Endothelial cell of umbilical vein (primary cell): ENCODE results near the gene PRXL2A. TPM values are rescaled to one million over a fixed set of nuclear protein-coding genes. Genes with fewer than 3 reads are reported as not detected.

ENCODE experiments used
- BruUV-seq: library from RNA; stranded (reverse); fragments of 400-500 nt; replicated peaks from 2 replicates; lab custom pipeline; 2021; lab: Mats Ljungman, UMichigan
- CTCF ChIA-PET: fragments of 300-600, 350-600 bp; sonication (Branson Sonifier 250); formaldehyde crosslinking; loops from one replicate; lab custom pipeline; 2021; ENCODE audit warnings: antibody characterized with exemption, inconsistent platforms; lab: Charles Lee
- POLR2A ChIA-PET: fragments of 300-600, 350-600 bp; sonication (Branson Sonifier 250); formaldehyde crosslinking; loops from one replicate; lab custom pipeline; 2021; ENCODE audit warnings: antibody characterized with exemption, inconsistent platforms; lab: Charles Lee
- DNase-seq: peaks from one replicate; pipeline ENCODE4 v3.0.0-alpha.2; 2011; ENCODE audit warnings: low read depth, low spot score
- FAIRE-seq: peaks from 2 replicates; lab custom pipeline; 2011; peaks lifted over from hg19 to GRCh38; lab: Jason Lieb, UNC
- H2AFZ ChIP-seq: 2 replicates; pipeline ENCODE4 v1.6.0; 2012; ENCODE audit warnings: low read depth, low read length, control low read depth, inconsistent platforms
- H3K27ac ChIP-seq: 2 replicates; pipeline ENCODE4 v1.5.1; 2011; ENCODE audit warnings: low read depth, mild to moderate bottlenecking, control low read depth, low read length, moderate library complexity; ENCODE audit not compliant: insufficient read depth
- H3K27me3 ChIP-seq, 2 experiments: 2 replicates each; pipeline versions ENCODE4 v1.6.0 to v1.6.1; 2011; ENCODE audit warnings: low read length in 2 of 2, mixed read lengths in 1 of 2; ENCODE audit not compliant: control insufficient read depth in 2 of 2, insufficient read depth in 2 of 2
- H3K36me3 ChIP-seq, 2 experiments: 2 replicates in 1 of 2; 3 replicates in 1 of 2; pipeline ENCODE4 v1.5.1; 2011; ENCODE audit warnings: low read length in 2 of 2, mild to moderate bottlenecking in 1 of 2, moderate library complexity in 1 of 2; ENCODE audit not compliant: control insufficient read depth in 2 of 2, insufficient read depth in 2 of 2; ENCODE audit errors: extremely low read depth in 1 of 2
- H3K4me1 ChIP-seq: 3 replicates; pipeline ENCODE4 v1.5.1; 2011; ENCODE audit warnings: mild to moderate bottlenecking, low read length; ENCODE audit not compliant: control insufficient read depth, insufficient read depth; ENCODE audit errors: extremely low read depth
- H3K4me2 ChIP-seq: 2 replicates; pipeline ENCODE4 v1.6.1; 2011; ENCODE audit warnings: low read length, control low read depth, mixed read lengths; ENCODE audit not compliant: insufficient read depth
- H3K4me3 ChIP-seq, 3 experiments: fragments of 200-600 bp in 1 of 3; sonication (generic), shearing (Covaris generic) in 1 of 3; replicated peaks in 1 of 3; 2 replicates each; pipeline ENCODE4 v1.5.1; 2011 to 2016; ENCODE audit warnings: control low read depth in 3 of 3, low read length in 3 of 3, mild to moderate bottlenecking in 2 of 3, inconsistent platforms in 1 of 3, low read depth in 1 of 3, moderate library complexity in 1 of 3; ENCODE audit not compliant: insufficient read depth in 1 of 3
- H3K79me2 ChIP-seq: 2 replicates; pipeline ENCODE4 v1.6.0; 2012; ENCODE audit warnings: low read length, inconsistent platforms; ENCODE audit not compliant: control insufficient read depth, insufficient read depth
- H3K9ac ChIP-seq: replicated peaks from 2 replicates; pipeline ENCODE3; 2011; ENCODE audit warnings: low read length, control low read depth; ENCODE audit not compliant: insufficient read depth; ENCODE audit errors: extremely low read depth
- H3K9me1 ChIP-seq: replicated peaks from 3 replicates; pipeline ENCODE4 v1.6.0; 2011; ENCODE audit warnings: mild to moderate bottlenecking, low read length; ENCODE audit not compliant: control insufficient read depth, insufficient read depth; ENCODE audit errors: extremely low read depth
- H3K9me3 ChIP-seq: replicated peaks from 2 replicates; pipeline ENCODE4 v1.5.1; 2012; ENCODE audit warnings: low read length, inconsistent platforms; ENCODE audit not compliant: control insufficient read depth, insufficient read depth
- H4K20me1 ChIP-seq: replicated peaks from 2 replicates; pipeline ENCODE3; 2011; ENCODE audit warnings: mild to moderate bottlenecking, low read length; ENCODE audit not compliant: control insufficient read depth, insufficient read depth; ENCODE audit errors: extremely low read depth
- CTCF ChIP-seq, 2 donors: IDR thresholded peaks; 1 replicate in 1 of 2; 2 replicates in 1 of 2; pipeline ENCODE4 v1.5.1; 2011; ENCODE audit warnings: low read length in 2 of 2, mild to moderate bottlenecking in 2 of 2, moderate library complexity in 2 of 2, control low read depth in 1 of 2, inconsistent platforms in 1 of 2, low read depth in 1 of 2; ENCODE audit not compliant: insufficient read depth in 1 of 2; ENCODE audit errors: extremely low read depth in 1 of 2
- EZH2 ChIP-seq: IDR thresholded peaks from 2 replicates; pipeline ENCODE4 v1.6.1; 2012; ENCODE audit warnings: borderline replicate concordance, low read depth, mild to moderate bottlenecking, moderate library complexity, low read length, inconsistent platforms; ENCODE audit not compliant: severe bottlenecking
- FOS ChIP-seq: IDR thresholded peaks from 2 replicates; pipeline ENCODE4 v1.6.1; 2011; ENCODE audit warnings: mild to moderate bottlenecking, low read length, moderate library complexity, borderline replicate concordance; ENCODE audit not compliant: insufficient read depth
- GATA2 ChIP-seq: IDR thresholded peaks from 2 replicates; pipeline ENCODE4 v1.7.0; 2011; ENCODE audit warnings: low read depth, mild to moderate bottlenecking, moderate library complexity, mixed read lengths, low read length; ENCODE audit not compliant: insufficient read length, insufficient read depth
- JUN ChIP-seq: IDR thresholded peaks from 2 replicates; pipeline ENCODE4 v1.6.1; 2011; ENCODE audit warnings: borderline replicate concordance, low read depth; ENCODE audit not compliant: insufficient read length, insufficient read depth
- MAX ChIP-seq: IDR thresholded peaks from 2 replicates; pipeline ENCODE4 v1.6.1; 2011; ENCODE audit not compliant: insufficient read depth, insufficient read length
- MYC ChIP-seq: IDR thresholded peaks from one replicate; pipeline ENCODE4 v1.6.1; 2011; ENCODE audit warnings: mild to moderate bottlenecking, low read depth, low read length
- POLR2A ChIP-seq: IDR thresholded peaks from 2 replicates; pipeline ENCODE4 v1.6.1; 2012; ENCODE audit warnings: low read depth, mild to moderate bottlenecking, control low read depth, low read length
- POLR2AphosphoS5 ChIP-seq: IDR thresholded peaks from 2 replicates; pipeline ENCODE4 v1.6.1; 2012; ENCODE audit warnings: low read depth, mild to moderate bottlenecking, control low read depth, low read length, moderate library complexity; ENCODE audit not compliant: insufficient read depth
- dilution Hi-C: fragments of 300-500 bp; cut with MboI; formaldehyde crosslinking; loops from one replicate; pipeline ENCODE4 v1.15.0; 2019; ENCODE audit warnings: low sequenced_read_pairs; ENCODE audit not compliant: extremely low pct_ligation_motif_present
- intact Hi-C: fragments of 100-400 bp; cut with micrococcal nuclease; formaldehyde crosslinking; loops from one replicate; pipeline ENCODE4 v1.10.0; 2022
- polyA plus RNA-seq, 4 experiments: library from polyadenylated mRNA; depleted of rRNA in 3 of 4; stranded (reverse) in 3 of 4; unstranded in 1 of 4; fragments of >200 nt; gene quantifications; 2 replicates each; pipeline versions ENCODE4 v1.2.1 to v1.2.3, GENCODE V29; 2011 to 2012; ENCODE audit warnings: missing spikeins in 1 of 4
- total RNA-seq: library from RNA; stranded (reverse); gene quantifications from 2 replicates; pipeline ENCODE4 v1.2.3, GENCODE V29; 2021

Gene PRXL2A
- total and polyA plus RNA-seq, 2 donors (not counting 3 experiments of a cell fraction or from before 2014, with no cell fraction given): 113 to 321 TPM

GRCh38 chr10:80411267-80411668 lies 2.9 kb downstream of the PRXL2A start:
- H3K4me3 ChIP-seq: peak overlapping the region in 1 of 3 experiments; percentile 89
- peaks cover 69% of the 10 kb centered on the region for H3K4me1 ChIP-seq
- H3K9me1 ChIP-seq: no peaks in the 10 kb centered on the region
- TF ChIP-seq POLR2A (peak; percentile 88), EZH2 (no peak), MYC (peak; percentile 55), POLR2AphosphoS5 (peak; percentile 81), GATA2 (peak; percentile 42), MAX (no peak), CTCF (IDR thresholded peaks at IDR 0.05; ENCODE audit: extremely low read depth in 1 of 2, insufficient read depth in 1 of 2, low read depth in 1 of 2, low read length in 2 of 2) (no peak), FOS (peak; percentile 21), JUN (no peak)
- ChIA-PET POLR2A (interaction anchor here (0.6 kb wide), 1 partner anchor 91 kb away, joined by 3 read pairs; no protein-coding TSS in a partner anchor), CTCF (interaction anchor here (1.6 to 3.3 kb wide), 5 partner anchors 29 to 99 kb away, joined by 4 to 29 read pairs (median 9); no protein-coding TSS in a partner anchor)
- H2AFZ ChIP-seq: no peak overlapping the region
- peaks cover 0 to 4% of the 10 kb centered on the region in 2 experiments for H3K36me3 ChIP-seq
- peak overlapping the region; percentile 77 for H3K4me2 ChIP-seq
- no TSS peak for BruUV-seq
- intact Hi-C loops: loop anchor here (1.0 to 5.0 kb wide), 3 partner anchors 23 to 209 kb away; no protein-coding TSS in a partner anchor
- DNase-seq: peak; percentile 97
- H3K27ac ChIP-seq: peak overlapping the region; percentile 93
- H4K20me1 ChIP-seq: no peaks in the 10 kb centered on the region
- peak overlapping the region; percentile 88 for H3K9ac ChIP-seq
- dilution Hi-C loops: no loop called here
- H3K27me3 ChIP-seq: no peaks in the 10 kb centered on the region
- FAIRE-seq: peak; percentile 92
- H3K79me2 ChIP-seq: peaks cover 65% of the 10 kb centered on the region
- H3K9me3 ChIP-seq: no peaks in the 10 kb centered on the region
